Activated CD8-positive, alpha-beta memory T cell treated with anti-CD3 and anti-CD28 coated beads for 24 hours (primary cell): ENCODE measurements around the gene UHMK1.

ENCODE experiments used
- DNase-seq: peaks from one replicate; pipeline ENCODE4 v3.0.0-alpha.2; 2020

UHMK1 gene

GRCh38 chr1:162530307-162530987, 32.8 kb downstream of the UHMK1 start:
- no peak for DNase-seq

- no peak for DNase-seq
Observed at GRCh38 chr1:162530988-162531319, 33.3 kb downstream of the UHMK1 start.

GRCh38 chr1:162535501-162535900, 37.9 kb downstream of the UHMK1 start:
- no peak for DNase-seq

- no peak for DNase-seq
Observed at GRCh38 chr1:162536511-162536910, 38.9 kb downstream of the UHMK1 start.

- DNase-seq: no peak
Observed at GRCh38 chr1:162537216-162537615, 39.6 kb downstream of the UHMK1 start.

- DNase-seq: no peak
Observed at GRCh38 chr1:162538815-162539431, 41.3 kb downstream of the UHMK1 start.

GRCh38 chr1:162541619-162542141, 44.1 kb downstream of the UHMK1 start:
- DNase-seq: no peak

- no peak for DNase-seq
Observed at GRCh38 chr1:162543228-162543627, 45.6 kb downstream of the UHMK1 start.

- no peak for DNase-seq
Observed at GRCh38 chr1:162548170-162548569, 50.6 kb downstream of the UHMK1 start.

GRCh38 chr1:162549001-162549400, 51.4 kb downstream of the UHMK1 start:
- DNase-seq: no peak

GRCh38 chr1:162550925-162551324, 53.3 kb downstream of the UHMK1 start:
- DNase-seq: no peak

GRCh38 chr1:162551969-162552683, 54.5 kb downstream of the UHMK1 start:
- DNase-seq: no peak

GRCh38 chr1:162552684-162553252, 55.1 kb downstream of the UHMK1 start:
- no peak for DNase-seq

GRCh38 chr1:162554258-162554657, 56.6 kb downstream of the UHMK1 start:
- DNase-seq: no peak

- no peak for DNase-seq
Observed at GRCh38 chr1:162557536-162557935, 59.9 kb downstream of the UHMK1 start.

GRCh38 chr1:162560303-162561036, 62.9 kb downstream of the UHMK1 start:
- DNase-seq: no peak

GRCh38 chr1:162561037-162561615, 63.5 kb downstream of the UHMK1 start:
- peak; percentile 99 for DNase-seq

GRCh38 chr1:162561616-162562469, 64.2 kb downstream of the UHMK1 start, which contains the start of gene UAP1:
Gene UAP1, plus strand, starts transcription at chr1:162561722. Its CDS starts 4,347 bp downstream, at chr1:162566069.
- no peak for DNase-seq

GRCh38 chr1:162562470-162562828, 64.8 kb downstream of the UHMK1 start:
- no peak for DNase-seq

- DNase-seq: no peak
Observed at GRCh38 chr1:162564762-162565218, 67.2 kb downstream of the UHMK1 start.

- DNase-seq: no peak
Observed at GRCh38 chr1:162565460-162565859, 67.8 kb downstream of the UHMK1 start.
